ENCODE data around the gene BRAP.
"Not testable (repeated sequence)": the region's sequence is repeated elsewhere in the genome, so short reads cannot be mapped to it uniquely, and the experiment has no call there.

BRAP gene

GRCh38 chr12:111685811-111686573 lies at the start of gene BRAP, which contains the start of gene ACAD10:
Gene BRAP, minus strand, starts transcription at chr12:111685956. Its CDS starts 164 bp downstream, at chr12:111685792.
Gene ACAD10, plus strand, starts transcription at chr12:111686053. Its CDS starts 6,657 bp downstream, at chr12:111692710.
- peak; percentile 87 for DNase-seq (ENCODE audit: low read depth)

GRCh38 chr12:111733340-111733915 lies 47.7 kb upstream of the BRAP start:
- DNase-seq (ENCODE audit: low read depth): no peak

GRCh38 chr12:111732786-111733185 lies 47.0 kb upstream of the BRAP start:
- no peak for DNase-seq (ENCODE audit: low read depth)

- no peak for DNase-seq (ENCODE audit: low read depth)
Measured at GRCh38 chr12:111730420-111730819, 44.7 kb upstream of the BRAP start.

GRCh38 chr12:111728795-111729194 lies 43.0 kb upstream of the BRAP start:
- no peak for DNase-seq (ENCODE audit: low read depth)

GRCh38 chr12:111723646-111724360 lies 38.0 kb upstream of the BRAP start:
- not testable (repeated sequence) for DNase-seq (ENCODE audit: low read depth)

- DNase-seq (ENCODE audit: low read depth): no peak
Measured at GRCh38 chr12:111720457-111720856, 34.7 kb upstream of the BRAP start.

- DNase-seq (ENCODE audit: low read depth): not testable (repeated sequence)
Measured at GRCh38 chr12:111719316-111719715, 33.6 kb upstream of the BRAP start.

- DNase-seq (ENCODE audit: low read depth): no peak
Measured at GRCh38 chr12:111715279-111715678, 29.5 kb upstream of the BRAP start.

GRCh38 chr12:111706145-111706544 lies 20.4 kb upstream of the BRAP start:
- no peak for DNase-seq (ENCODE audit: low read depth)

GRCh38 chr12:111705672-111706071 lies 19.9 kb upstream of the BRAP start:
- DNase-seq (ENCODE audit: low read depth): no peak

GRCh38 chr12:111699962-111700361 lies 14.2 kb upstream of the BRAP start:
- DNase-seq (ENCODE audit: low read depth): no peak

- no peak for DNase-seq (ENCODE audit: low read depth)
Measured at GRCh38 chr12:111693818-111694217, 8.1 kb upstream of the BRAP start.

GRCh38 chr12:111692575-111693210 lies 6.9 kb upstream of the BRAP start:
- no peak for DNase-seq (ENCODE audit: low read depth)

- no peak for DNase-seq (ENCODE audit: low read depth)
Measured at GRCh38 chr12:111691262-111691661, 5.5 kb upstream of the BRAP start.

- no peak for DNase-seq (ENCODE audit: low read depth)
Measured at GRCh38 chr12:111687952-111688351, 2.2 kb upstream of the BRAP start.

- DNase-seq (ENCODE audit: low read depth): no peak
Measured at GRCh38 chr12:111687255-111687654, 1.5 kb upstream of the BRAP start.

GRCh38 chr12:111686574-111687105 lies 884 bp upstream of the BRAP start:
- DNase-seq (ENCODE audit: low read depth): no peak

- no peak for DNase-seq (ENCODE audit: low read depth)
Measured at GRCh38 chr12:111685322-111685810, 390 bp downstream of the BRAP start.

- not testable (repeated sequence) for DNase-seq (ENCODE audit: low read depth)
Measured at GRCh38 chr12:111684485-111685198, 1.1 kb downstream of the BRAP start.

- DNase-seq (ENCODE audit: low read depth): no peak
Measured at GRCh38 chr12:111677186-111677585, 8.6 kb downstream of the BRAP start.

All from activated T-helper 9 cell treated with anti-CD3 and anti-CD28 coated beads, Interleukin-2, amount 50 U/mL, for 16 hours (primary cell).